SK-N-SH (cell line): ENCODE results near the gene ZFYVE21. TPM values are rescaled to one million over a fixed set of nuclear protein-coding genes. Genes with fewer than 3 reads are reported as not detected.

Experiments
- CTCF ChIA-PET: fragments of 300-600, 350-600 bp; formaldehyde crosslinking; extraction: SDS; loops from one replicate; lab custom pipeline; 2021; lab: Yijun Ruan, JAX
- POLR2A ChIA-PET: fragments of 350-600 bp; sonication (Branson Sonifier 250); formaldehyde crosslinking; extraction: SDS; loops from one replicate; lab custom pipeline; 2020; ENCODE audit warnings: antibody characterized with exemption, inconsistent platforms; lab: Yijun Ruan, JAX
- DNase-seq: peaks from one replicate; pipeline ENCODE4 v3.0.0; 2012
- H2AFZ ChIP-seq: fragments of 200-600 bp; sonication (generic); 2 replicates; pipeline ENCODE4 v1.8.1; 2016; ENCODE audit warnings: antibody characterized with exemption, mild to moderate bottlenecking, low read depth
- H3F3A ChIP-seq: fragments of 200-600 bp; sonication (generic); replicated peaks from 2 replicates; pipeline ENCODE3; 2016; ENCODE audit warnings: antibody characterized with exemption, mild to moderate bottlenecking; ENCODE audit not compliant: insufficient read depth
- H3K27ac ChIP-seq, 2 experiments: fragments of 200-500 bp in 1 of 2; fragments of 200-600 bp in 1 of 2; sonication (Bioruptor generic) in 1 of 2; sonication (generic), shearing (Covaris generic) in 1 of 2; 2 replicates each; pipeline versions ENCODE4 v1.5.1 to v1.6.1; 2014 to 2016; ENCODE audit warnings: low read depth in 2 of 2, inconsistent platforms in 1 of 2, low read length in 1 of 2, mild to moderate bottlenecking in 1 of 2, mixed read lengths in 1 of 2
- H3K27me3 ChIP-seq: fragments of 200-600 bp; sonication (generic), shearing (Covaris generic); 2 replicates; pipeline ENCODE4 v1.6.1; 2016; ENCODE audit warnings: mixed run types; ENCODE audit not compliant: insufficient read depth
- H3K36me3 ChIP-seq, 2 experiments: fragments of 200-500 bp in 1 of 2; fragments of 200-600 bp in 1 of 2; sonication (Bioruptor generic) in 1 of 2; sonication (generic) in 1 of 2; replicated peaks in 1 of 2; 2 replicates each; pipeline versions ENCODE3 to v1.5.1; 2014 to 2016; ENCODE audit warnings: low read length in 1 of 2, mild to moderate bottlenecking in 1 of 2; ENCODE audit not compliant: insufficient read depth in 2 of 2, control insufficient read depth in 1 of 2
- H3K4me1 ChIP-seq, 2 experiments: fragments of 200-500 bp in 1 of 2; fragments of 200-600 bp in 1 of 2; sonication (Bioruptor generic) in 1 of 2; sonication (generic), shearing (Covaris generic) in 1 of 2; 2 replicates each; pipeline versions ENCODE4 v1.5.1 to v1.6.1; 2014 to 2016; ENCODE audit warnings: low read depth in 1 of 2, low read length in 1 of 2, mixed run types in 1 of 2; ENCODE audit not compliant: insufficient read depth in 2 of 2, control insufficient read depth in 1 of 2
- H3K4me2 ChIP-seq: fragments of 200-600 bp; sonication (generic), shearing (Covaris generic); 2 replicates; pipeline ENCODE4 v1.6.1; 2017; ENCODE audit warnings: mixed run types
- H3K4me3 ChIP-seq, 2 experiments: fragments of 200-500 bp in 1 of 2; fragments of 200-600 bp in 1 of 2; sonication (Bioruptor generic) in 1 of 2; sonication (generic), shearing (Covaris generic) in 1 of 2; 2 replicates each; pipeline versions ENCODE4 v1.5.1 to v1.8.1; 2014 to 2016; ENCODE audit warnings: low read depth in 2 of 2, inconsistent platforms in 1 of 2, low read length in 1 of 2, mild to moderate bottlenecking in 1 of 2, mixed read lengths in 1 of 2, moderate library complexity in 1 of 2
- H3K79me2 ChIP-seq: fragments of 200-600 bp; sonication (generic); 2 replicates; pipeline ENCODE4 v1.8.1; 2017; ENCODE audit warnings: mild to moderate bottlenecking; ENCODE audit not compliant: insufficient read depth
- H3K9ac ChIP-seq: fragments of 200-600 bp; sonication (generic); 2 replicates; pipeline ENCODE4 v1.6.1; 2017; ENCODE audit warnings: mixed run types
- H3K9me2 ChIP-seq: fragments of 200-600 bp; sonication (generic); 2 replicates; pipeline ENCODE4 v1.6.1; 2017; ENCODE audit warnings: mixed run types
- H3K9me3 ChIP-seq: fragments of 200-600 bp; sonication (generic); 2 replicates; pipeline ENCODE4 v1.6.1; 2017; ENCODE audit warnings: mixed run types, mild to moderate bottlenecking, moderate library complexity
- H4K20me1 ChIP-seq: fragments of 200-600 bp; sonication (generic); 2 replicates; pipeline ENCODE4 v1.6.1; 2017; ENCODE audit warnings: mild to moderate bottlenecking, mixed run types; ENCODE audit not compliant: insufficient read depth
- EZH2phosphoT487 ChIP-seq: fragments of 200-600 bp; sonication (generic); IDR thresholded peaks from 2 replicates; pipeline ENCODE4 v1.6.1; 2017; ENCODE audit warnings: low read depth, mixed run types, mild to moderate bottlenecking, antibody characterized with exemption, moderate library complexity, borderline replicate concordance
- FOSL2 ChIP-seq: IDR thresholded peaks from 2 replicates; pipeline ENCODE4 v1.4.0; 2012; ENCODE audit warnings: low read depth, mild to moderate bottlenecking, moderate library complexity, borderline replicate concordance
- FOXJ3 ChIP-seq: sonication (generic); formaldehyde crosslinking; IDR thresholded peaks from 2 replicates; pipeline ENCODE4 v1.5.1; 2020; ENCODE audit warnings: mild to moderate bottlenecking, missing genetic modification reagents
- FOXM1 ChIP-seq: IDR thresholded peaks from 2 replicates; pipeline ENCODE4 v1.4.0; 2012; ENCODE audit warnings: low read depth, mild to moderate bottlenecking
- JUND ChIP-seq: IDR thresholded peaks from 2 replicates; pipeline ENCODE4 v1.4.0; 2012
- MEF2A ChIP-seq: IDR thresholded peaks from 2 replicates; pipeline ENCODE4 v1.4.0; 2012; ENCODE audit warnings: low read depth, borderline replicate concordance
- POLR2AphosphoS5 ChIP-seq: IDR thresholded peaks from 2 replicates; pipeline ENCODE4 v1.6.1; 2012; ENCODE audit warnings: low read depth, low read length
- SMC3 ChIP-seq: IDR thresholded peaks from 2 replicates; pipeline ENCODE4 v1.6.1; 2012; ENCODE audit warnings: low read depth, low read length, improper control_type of control experiment
- TAF1 ChIP-seq: IDR thresholded peaks from 2 replicates; pipeline ENCODE4 v1.6.1; 2012; ENCODE audit warnings: low read depth, mild to moderate bottlenecking, low read length, moderate library complexity, borderline replicate concordance
- TCF12 ChIP-seq: IDR thresholded peaks from 2 replicates; pipeline ENCODE4 v1.4.0; 2012
- USF1 ChIP-seq: IDR thresholded peaks from 2 replicates; pipeline ENCODE4 v1.4.0; 2012; ENCODE audit warnings: low read depth, borderline replicate concordance
- YY1 ChIP-seq: IDR thresholded peaks from 2 replicates; pipeline ENCODE4 v1.4.0; 2012; ENCODE audit warnings: low read depth, mild to moderate bottlenecking
- WGBS: methylation state at CpG from one replicate; pipeline ENCODE4 v1.1.6; 2017; ENCODE audit warnings: low lambda C conversion rate; 5-methylcytosine and 5-hydroxymethylcytosine counted together
- polyA plus RNA-seq, 3 experiments: library from polyadenylated mRNA; depleted of rRNA; stranded (reverse); fragments of >200 nt; gene quantifications; 2 replicates each; pipeline ENCODE4 v1.2.3, GENCODE V29; 2012
- TF ChIP-seq, protein P1 (sequence below): IDR thresholded peaks from 2 replicates; pipeline ENCODE4 v1.4.0; 2012; ENCODE audit warnings: low read depth
- TF ChIP-seq, protein P2 (sequence below): fragments of 150-350 bp; IDR thresholded peaks from 2 replicates; pipeline ENCODE4 v1.6.1; 2016; ENCODE audit warnings: mild to moderate bottlenecking, low read depth, low read length

The ZFYVE21 gene
- polyA plus RNA-seq, 1 of the 3 experiments (the other 2 are of a cell fraction), result 82.1 TPM

DNA sequence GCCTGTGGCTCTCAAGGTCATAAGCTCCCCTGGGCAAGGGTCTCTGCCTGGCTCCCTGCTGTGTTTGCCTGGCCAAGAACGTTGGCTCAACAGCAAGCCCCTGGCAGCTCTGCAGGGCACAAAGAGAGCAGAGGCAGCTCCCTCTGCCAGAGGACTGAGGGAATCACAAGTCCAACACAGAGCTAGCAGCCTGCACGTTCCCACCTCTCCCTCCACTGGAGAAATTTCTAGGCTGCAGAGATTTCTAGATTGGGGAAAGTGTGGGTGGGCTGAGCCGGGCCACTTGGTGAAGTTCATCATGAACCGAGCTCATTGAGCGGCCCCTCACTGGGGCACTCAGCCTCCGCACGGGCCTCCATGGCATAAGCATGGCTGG is 19.8 kb downstream of the ZFYVE21 start:
- 80% methylated on average over 5 of the region's 7 CpGs for WGBS
- CTCF ChIA-PET, result interaction anchor here (0.6 to 1.5 kb wide), 5 partner anchors 9 to 186 kb away, joined by 3 to 4 read pairs (median 3); a partner anchor contains a TSS
- TF ChIP-seq EZH2phosphoT487 (no peak), FOXJ3 (CRISPR knock-in tag) (no peak), USF1 (no peak), SMC3 (no peak), FOXM1 (no peak), YY1 (no peak), JUND (no peak), FOSL2 (no peak), POLR2AphosphoS5 (no peak)
- Histone ChIP-seq H3F3A (no peaks in the 10 kb centered on the region), H3K27me3 (no peaks in the 10 kb centered on the region), H3K4me3 (no peak overlapping the region), H3K9ac (no peak overlapping the region), H3K4me2 (no peak overlapping the region), H3K9me2 (no peaks in the 10 kb centered on the region), H2AFZ (no peak overlapping the region), H3K4me1 (no peaks in the 10 kb centered on the region), H3K9me3 (no peaks in the 10 kb centered on the region), H4K20me1 (no peaks in the 10 kb centered on the region), H3K36me3 (peaks cover 9 to 57% of the 10 kb centered on the region in 2 experiments), H3K27ac (no peak overlapping the region; a peak in 1 of 4 replicates), H3K79me2 (no peaks in the 10 kb centered on the region)
- DNase-seq, result no peak
- POLR2A ChIA-PET, result interaction anchor here (0.6 kb wide), 1 partner anchor 339 kb away, joined by 3 read pairs; no protein-coding TSS in a partner anchor

GRCh38 chr14:103735815-103736545 is 20.4 kb downstream of the ZFYVE21 start:
- Histone ChIP-seq H3K27me3 (no peaks in the 10 kb centered on the region), H3K4me1 (no peaks in the 10 kb centered on the region), H3K36me3 (peaks cover 9 to 56% of the 10 kb centered on the region in 2 experiments), H3K9me2 (no peaks in the 10 kb centered on the region), H3K9ac (no peak overlapping the region), H3K4me3 (no peak overlapping the region), H3K27ac (no peak overlapping the region; a peak in 1 of 4 replicates), H3K9me3 (no peaks in the 10 kb centered on the region), H2AFZ (no peak overlapping the region), H4K20me1 (no peaks in the 10 kb centered on the region), H3F3A (no peaks in the 10 kb centered on the region), H3K79me2 (no peaks in the 10 kb centered on the region), H3K4me2 (no peak overlapping the region)
- 90% methylated on average over 17 of the region's 22 CpGs for WGBS
- TF ChIP-seq JUND (no peak), FOXJ3 (CRISPR knock-in tag) (no peak), SMC3 (no peak), YY1 (no peak), MEF2A (no peak), TAF1 (no peak), TCF12 (no peak)
- TF ChIP-seq, protein P1, sequence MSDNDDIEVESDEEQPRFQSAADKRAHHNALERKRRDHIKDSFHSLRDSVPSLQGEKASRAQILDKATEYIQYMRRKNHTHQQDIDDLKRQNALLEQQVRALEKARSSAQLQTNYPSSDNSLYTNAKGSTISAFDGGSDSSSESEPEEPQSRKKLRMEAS, result no peak
- TF ChIP-seq, protein P2, sequence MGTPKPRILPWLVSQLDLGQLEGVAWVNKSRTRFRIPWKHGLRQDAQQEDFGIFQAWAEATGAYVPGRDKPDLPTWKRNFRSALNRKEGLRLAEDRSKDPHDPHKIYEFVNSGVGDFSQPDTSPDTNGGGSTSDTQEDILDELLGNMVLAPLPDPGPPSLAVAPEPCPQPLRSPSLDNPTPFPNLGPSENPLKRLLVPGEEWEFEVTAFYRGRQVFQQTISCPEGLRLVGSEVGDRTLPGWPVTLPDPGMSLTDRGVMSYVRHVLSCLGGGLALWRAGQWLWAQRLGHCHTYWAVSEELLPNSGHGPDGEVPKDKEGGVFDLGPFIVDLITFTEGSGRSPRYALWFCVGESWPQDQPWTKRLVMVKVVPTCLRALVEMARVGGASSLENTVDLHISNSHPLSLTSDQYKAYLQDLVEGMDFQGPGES, result no peak
- CTCF ChIA-PET, result interaction anchor here (0.6 to 1.8 kb wide), 7 partner anchors 9 to 283 kb away, joined by 3 to 4 read pairs (median 3); a partner anchor contains a TSS
- DNase-seq, result no peak
- POLR2A ChIA-PET, result interaction anchor here (0.6 kb wide), 1 partner anchor 338 kb away, joined by 3 read pairs; no protein-coding TSS in a partner anchor
